GM21737 (cell line): ENCODE measurements around the gene PSORS1C1.
A peak's percentile ranks its signal among the peaks of the same experiment; 100 is the strongest.
"Not testable (repeated sequence)": the region's sequence is repeated elsewhere in the genome, so short reads cannot be mapped to it uniquely, and the experiment has no call there.

Source experiments
- ATAC-seq: cut with Tn5 transposase; IDR thresholded peaks from one replicate; pipeline ENCODE4 v1.9.1; 2021; ENCODE audit warnings: mild to moderate bottlenecking, moderate library complexity; ENCODE audit not compliant: unreplicated experiment

PSORS1C1 gene

GRCh38 chr6:31157513-31158139 lies 43.0 kb downstream of the PSORS1C1 start, which contains the start of gene CCHCR1:
TSS of gene CCHCR1 (minus strand) at chr6:31157802. CDS start at chr6:31157600, 202 bp downstream.
- peak; percentile 7 for ATAC-seq

- ATAC-seq, result peak; percentile 79
These were observed 43.7 kb downstream of the PSORS1C1 start, which contains the start of gene TCF19 for GRCh38 chr6:31158140-31158862. TSS of gene TCF19 (plus strand) at chr6:31158589. CDS start at chr6:31159470, 881 bp downstream.

GRCh38 chr6:31158863-31159855 lies 44.6 kb downstream of the PSORS1C1 start:
- ATAC-seq, result peak; percentile 5

GRCh38 chr6:31161216-31162126 lies 46.9 kb downstream of the PSORS1C1 start:
- no peak for ATAC-seq

- no peak for ATAC-seq
These were observed 48.0 kb downstream of the PSORS1C1 start for GRCh38 chr6:31162463-31163165.

GRCh38 chr6:31163922-31164321 lies 49.3 kb downstream of the PSORS1C1 start:
- no peak for ATAC-seq

GRCh38 chr6:31164475-31165063 lies 50.0 kb downstream of the PSORS1C1 start:
- ATAC-seq, result not testable (repeated sequence)

GRCh38 chr6:31165064-31165832 lies 50.6 kb downstream of the PSORS1C1 start:
- peak; percentile 75 for ATAC-seq

- no peak for ATAC-seq
These were observed 51.4 kb downstream of the PSORS1C1 start for GRCh38 chr6:31165986-31166385.

- no peak for ATAC-seq
These were observed 54.0 kb downstream of the PSORS1C1 start for GRCh38 chr6:31168606-31169005.

- ATAC-seq, result no peak
These were observed 54.7 kb downstream of the PSORS1C1 start for GRCh38 chr6:31169123-31169857.

GRCh38 chr6:31169858-31170599 lies 55.4 kb downstream of the PSORS1C1 start:
- ATAC-seq, result not testable (repeated sequence)

- ATAC-seq, result no peak
These were observed 55.9 kb downstream of the PSORS1C1 start, which contains the start of gene POU5F1 for GRCh38 chr6:31170600-31170881. TSS of gene POU5F1 (minus strand) at chr6:31170682. CDS start at chr6:31170620, 62 bp downstream.

- ATAC-seq, result no peak
These were observed 56.5 kb downstream of the PSORS1C1 start for GRCh38 chr6:31170987-31171671.

GRCh38 chr6:31171931-31172905 lies 57.6 kb downstream of the PSORS1C1 start:
- no peak for ATAC-seq
